Measurements from ENCODE around the gene ATP13A3.

The ATP13A3 gene

DNA sequence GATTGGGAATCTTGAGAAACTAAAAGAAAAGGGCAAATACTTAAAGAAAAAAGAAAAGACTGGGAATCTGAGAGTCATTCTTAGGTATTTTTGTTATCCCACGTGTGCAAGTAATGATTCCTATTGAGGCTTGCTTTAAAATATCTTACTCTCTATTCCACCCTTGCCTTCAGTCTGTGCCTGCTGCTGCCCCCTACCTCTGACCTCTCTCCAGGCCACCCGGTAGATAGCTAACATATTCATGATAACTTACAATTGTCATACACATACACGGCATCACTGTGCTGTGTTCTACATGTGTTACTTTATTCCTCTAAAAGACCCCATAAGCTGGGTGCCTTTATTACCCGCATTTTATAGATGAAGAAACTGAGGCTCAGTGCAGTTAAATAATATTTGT, 27.8 kb upstream of the ATP13A3 start:
- peaks cover 0 to 2% of the 10 kb centered on the region in 2 donors for H3K9me3 ChIP-seq (replicated peaks in 1 of 2; ENCODE audit: control insufficient read depth in 2 of 2, insufficient read depth in 1 of 2, low read depth in 1 of 2, low read length in 2 of 2)
- no peak overlapping the region for H4K91ac ChIP-seq (ENCODE audit: low read depth, low read length, poor library complexity)
- no peak for DNase-seq (ENCODE audit: low spot score)
- H3K4ac ChIP-seq (ENCODE audit: low read length) = no peak overlapping the region
- H3K23ac ChIP-seq (ENCODE audit: low read depth, low read length, poor library complexity) = no peak overlapping the region
- H4K8ac ChIP-seq (ENCODE audit: low read depth, low read length) = no peak overlapping the region
- H3K9ac ChIP-seq (ENCODE audit: low read depth, low read length, poor library complexity) = no peak overlapping the region
- no peak overlapping the region for H3K14ac ChIP-seq (ENCODE audit: low read length)
- no peak overlapping the region for H3K4me2 ChIP-seq (ENCODE audit: insufficient read depth, low read length, poor library complexity, severe bottlenecking)
- H3K27me3 ChIP-seq (ENCODE audit: control insufficient read depth in 3 of 3, insufficient read depth in 3 of 3, low read depth in 1 of 3, low read length in 3 of 3) = peaks cover 0 to 10% (median 0%) of the 10 kb centered on the region in 3 experiments
- H2BK5ac ChIP-seq (ENCODE audit: low read length) = no peak overlapping the region
- no peak overlapping the region for H3K18ac ChIP-seq (ENCODE audit: low read length)
- H2BK15ac ChIP-seq (ENCODE audit: low read length) = no peak overlapping the region
- H2BK120ac ChIP-seq (ENCODE audit: low read depth, low read length) = no peak overlapping the region
- H2AFZ ChIP-seq (ENCODE audit: low read length) = no peak overlapping the region
- H2BK12ac ChIP-seq (ENCODE audit: low read length) = no peak overlapping the region
- WGBS, 2 donors (ENCODE audit: extremely low coverage in 2 of 2, insufficient read length in 2 of 2, insufficient replicate concordance in 1 of 2) = no CpG with 5 or more reads among the region's 4 CpGs
- peaks cover 0 to 1% of the 10 kb centered on the region in 2 donors for H3K4me1 ChIP-seq (ENCODE audit: control insufficient read depth in 2 of 2, insufficient read depth in 1 of 2, low read depth in 1 of 2, low read length in 2 of 2)
- H2AK5ac ChIP-seq (ENCODE audit: low read depth, low read length) = no peak overlapping the region
- no peaks in the 10 kb centered on the region for H3K79me1 ChIP-seq (ENCODE audit: low read depth, low read length)
- H3K36me3 ChIP-seq (replicated peaks in 1 of 2; ENCODE audit: control insufficient read depth in 2 of 2, insufficient read depth in 2 of 2, low read length in 2 of 2) = no peaks in the 10 kb centered on the region
- no peak overlapping the region for H3K4me3 ChIP-seq (ENCODE audit: low read length in 2 of 2)
- no peak overlapping the region for H3K27ac ChIP-seq (replicated peaks; ENCODE audit: low read length)

DNA sequence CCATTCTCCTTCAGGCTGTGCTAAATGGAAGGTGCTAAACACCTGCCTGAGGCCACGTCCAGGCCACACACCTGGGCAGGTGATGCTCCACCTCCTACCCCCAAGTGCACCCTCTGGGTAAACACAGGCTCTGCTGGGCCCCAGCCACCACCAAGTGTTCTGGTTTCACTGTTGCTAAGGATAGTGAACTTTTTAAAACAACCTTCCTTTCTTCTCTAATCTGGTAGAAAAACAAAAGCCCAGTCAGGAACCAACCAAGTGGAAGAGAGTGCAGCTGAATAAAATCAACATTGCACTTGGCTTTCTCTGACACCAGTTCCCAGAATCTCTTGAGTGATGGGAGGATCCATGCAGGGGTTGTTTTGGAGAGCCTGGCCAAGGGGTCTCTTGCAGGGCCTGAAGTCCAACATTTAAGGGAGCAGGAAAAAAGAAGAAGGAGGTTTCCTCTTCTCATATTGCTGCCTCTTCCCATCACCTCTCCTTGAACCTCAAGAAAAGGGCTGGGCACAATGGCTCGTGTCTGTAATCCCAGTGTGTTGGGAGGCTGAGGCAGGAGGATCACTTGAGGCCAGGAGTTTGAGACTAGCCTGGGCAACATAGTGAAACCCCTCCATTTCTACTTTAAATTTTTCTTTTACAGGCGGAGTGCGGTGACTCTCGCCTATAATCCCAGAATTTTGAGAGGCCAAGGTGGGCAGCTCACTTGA, 26.2 kb upstream of the ATP13A3 start:
- Histone ChIP-seq H4K8ac (ENCODE audit: low read depth, low read length) (no peak overlapping the region), H2BK120ac (ENCODE audit: low read depth, low read length) (no peak overlapping the region), H3K18ac (ENCODE audit: low read length) (no peak overlapping the region), H4K91ac (ENCODE audit: low read depth, low read length, poor library complexity) (no peak overlapping the region), H3K23ac (ENCODE audit: low read depth, low read length, poor library complexity) (no peak overlapping the region), H3K27ac (replicated peaks; ENCODE audit: low read length) (no peak overlapping the region), H2AK5ac (ENCODE audit: low read depth, low read length) (no peak overlapping the region), H3K36me3 (replicated peaks in 1 of 2; ENCODE audit: control insufficient read depth in 2 of 2, insufficient read depth in 2 of 2, low read length in 2 of 2) (no peaks in the 10 kb centered on the region), H3K27me3 (ENCODE audit: control insufficient read depth in 3 of 3, insufficient read depth in 3 of 3, low read depth in 1 of 3, low read length in 3 of 3) (peaks cover 0 to 8% (median 0%) of the 10 kb centered on the region in 3 experiments), H2AFZ (ENCODE audit: low read length) (no peak overlapping the region), H3K9ac (ENCODE audit: low read depth, low read length, poor library complexity) (no peak overlapping the region), H3K4me1 (ENCODE audit: control insufficient read depth in 2 of 2, insufficient read depth in 1 of 2, low read depth in 1 of 2, low read length in 2 of 2) (peaks cover 0 to 1% of the 10 kb centered on the region in 2 donors), H2BK5ac (ENCODE audit: low read length) (no peak overlapping the region), H3K79me1 (ENCODE audit: low read depth, low read length) (no peaks in the 10 kb centered on the region), H2BK15ac (ENCODE audit: low read length) (no peak overlapping the region), H3K4me3 (ENCODE audit: low read length in 2 of 2) (no peak overlapping the region), H2BK12ac (ENCODE audit: low read length) (no peak overlapping the region), H3K4ac (ENCODE audit: low read length) (no peak overlapping the region), H3K4me2 (ENCODE audit: insufficient read depth, low read length, poor library complexity, severe bottlenecking) (no peak overlapping the region), H3K9me3 (replicated peaks in 1 of 2; ENCODE audit: control insufficient read depth in 2 of 2, insufficient read depth in 1 of 2, low read depth in 1 of 2, low read length in 2 of 2) (peaks cover 0 to 2% of the 10 kb centered on the region in 2 donors), H3K14ac (ENCODE audit: low read length) (no peak overlapping the region)
- no peak for DNase-seq (ENCODE audit: low spot score)
- WGBS, 2 donors (ENCODE audit: extremely low coverage in 2 of 2, insufficient read length in 2 of 2, insufficient replicate concordance in 1 of 2) = no CpG with 5 or more reads among the region's 5 CpGs

DNA sequence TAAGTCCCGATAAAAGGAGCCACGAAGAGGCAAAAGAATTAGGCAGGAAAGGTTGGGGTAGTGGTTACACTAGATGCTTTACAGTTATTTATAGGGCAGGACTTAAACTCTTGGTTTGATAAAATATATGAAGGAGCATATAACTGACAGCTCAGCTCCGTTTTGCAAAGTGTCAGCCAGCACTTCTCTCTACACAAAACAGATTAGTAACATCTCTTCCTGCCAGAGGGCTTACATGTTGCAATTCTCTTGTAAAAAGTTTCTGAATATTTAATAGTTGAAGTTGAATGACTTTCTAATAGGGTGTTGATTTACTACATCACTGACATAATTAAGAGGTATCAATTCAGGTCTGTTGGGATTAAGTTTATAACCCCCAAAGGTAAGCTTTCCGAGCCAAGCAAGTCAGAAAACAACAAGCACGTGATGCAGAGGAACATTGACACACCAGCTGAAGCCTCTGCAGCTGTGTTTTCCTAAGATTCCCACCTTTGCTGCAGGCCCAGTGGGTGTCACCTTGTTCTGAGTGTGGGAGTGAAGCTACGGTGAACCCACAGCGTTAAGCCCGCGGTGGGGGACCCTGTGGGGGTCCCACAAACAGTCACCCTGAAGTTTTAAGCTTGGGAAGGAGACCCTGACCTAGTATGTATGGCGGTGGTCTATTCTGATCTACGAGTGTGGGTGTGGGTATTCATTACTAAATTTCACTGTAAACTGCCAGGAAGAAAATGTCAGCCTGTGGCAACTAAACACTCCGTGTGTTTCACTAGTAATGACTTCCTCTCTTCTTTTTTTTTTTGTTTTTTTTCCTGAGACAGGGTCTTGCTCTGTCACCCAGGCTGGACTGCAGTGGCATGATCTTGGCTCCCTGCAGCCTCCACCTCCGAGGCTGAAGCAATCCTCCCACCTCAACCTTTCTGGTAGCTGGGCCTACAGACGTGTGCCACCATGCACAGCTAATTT, 22.0 kb upstream of the ATP13A3 start:
- WGBS, 2 donors (ENCODE audit: extremely low coverage in 2 of 2, insufficient read length in 2 of 2, insufficient replicate concordance in 1 of 2) = no CpG with 5 or more reads among the region's 14 CpGs
- Histone ChIP-seq H3K18ac (ENCODE audit: low read length) (no peak overlapping the region), H3K27ac (replicated peaks; ENCODE audit: low read length) (no peak overlapping the region), H4K8ac (ENCODE audit: low read depth, low read length) (no peak overlapping the region), H3K9ac (ENCODE audit: low read depth, low read length, poor library complexity) (no peak overlapping the region), H2BK5ac (ENCODE audit: low read length) (no peak overlapping the region), H3K23ac (ENCODE audit: low read depth, low read length, poor library complexity) (no peak overlapping the region), H2BK12ac (ENCODE audit: low read length) (no peak overlapping the region), H4K91ac (ENCODE audit: low read depth, low read length, poor library complexity) (no peak overlapping the region), H3K36me3 (replicated peaks in 1 of 2; ENCODE audit: control insufficient read depth in 2 of 2, insufficient read depth in 2 of 2, low read length in 2 of 2) (no peaks in the 10 kb centered on the region), H3K4ac (ENCODE audit: low read length) (no peak overlapping the region), H3K79me1 (ENCODE audit: low read depth, low read length) (no peaks in the 10 kb centered on the region), H3K9me3 (replicated peaks in 1 of 2; ENCODE audit: control insufficient read depth in 2 of 2, insufficient read depth in 1 of 2, low read depth in 1 of 2, low read length in 2 of 2) (no peaks in the 10 kb centered on the region), H2BK120ac (ENCODE audit: low read depth, low read length) (no peak overlapping the region), H3K4me1 (ENCODE audit: control insufficient read depth in 2 of 2, insufficient read depth in 1 of 2, low read depth in 1 of 2, low read length in 2 of 2) (peaks cover 0 to 1% of the 10 kb centered on the region in 2 donors), H3K4me3 (ENCODE audit: low read length in 2 of 2) (no peak overlapping the region), H2AK5ac (ENCODE audit: low read depth, low read length) (no peak overlapping the region), H3K27me3 (ENCODE audit: control insufficient read depth in 3 of 3, insufficient read depth in 3 of 3, low read depth in 1 of 3, low read length in 3 of 3) (no peaks in the 10 kb centered on the region), H3K4me2 (ENCODE audit: insufficient read depth, low read length, poor library complexity, severe bottlenecking) (no peak overlapping the region), H2BK15ac (ENCODE audit: low read length) (no peak overlapping the region), H2AFZ (ENCODE audit: low read length) (peak overlapping the region; percentile 35), H3K14ac (ENCODE audit: low read length) (no peak overlapping the region)
- no peak for DNase-seq (ENCODE audit: low spot score)

DNA sequence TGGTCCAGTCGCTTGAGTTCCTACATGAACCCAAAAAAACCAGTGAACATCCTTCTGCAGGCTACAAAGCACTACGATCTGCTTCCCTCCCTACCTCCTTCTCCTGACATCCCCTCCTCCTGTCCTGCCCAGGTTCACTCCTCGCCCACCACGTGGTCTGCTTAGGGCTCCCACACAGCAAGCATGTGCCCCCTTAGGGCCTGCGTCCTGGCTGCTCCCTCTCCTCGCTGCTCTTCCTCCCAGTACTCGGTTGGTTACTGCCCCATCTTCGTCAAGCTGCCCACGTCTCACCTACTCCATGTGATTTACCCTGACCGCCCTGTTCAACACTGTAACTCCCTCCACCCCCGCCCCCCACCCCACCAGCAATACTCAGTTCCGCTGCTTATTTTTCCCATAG, 20.8 kb upstream of the ATP13A3 start:
- Histone ChIP-seq H3K14ac (ENCODE audit: low read length) (no peak overlapping the region), H2BK12ac (ENCODE audit: low read length) (no peak overlapping the region), H4K8ac (ENCODE audit: low read depth, low read length) (no peak overlapping the region), H3K79me1 (ENCODE audit: low read depth, low read length) (no peaks in the 10 kb centered on the region), H3K23ac (ENCODE audit: low read depth, low read length, poor library complexity) (no peak overlapping the region), H2BK120ac (ENCODE audit: low read depth, low read length) (no peak overlapping the region), H3K4me3 (ENCODE audit: low read length in 2 of 2) (no peak overlapping the region), H3K9me3 (replicated peaks in 1 of 2; ENCODE audit: control insufficient read depth in 2 of 2, insufficient read depth in 1 of 2, low read depth in 1 of 2, low read length in 2 of 2) (no peaks in the 10 kb centered on the region), H3K4ac (ENCODE audit: low read length) (no peak overlapping the region), H3K36me3 (replicated peaks in 1 of 2; ENCODE audit: control insufficient read depth in 2 of 2, insufficient read depth in 2 of 2, low read length in 2 of 2) (no peaks in the 10 kb centered on the region), H2BK15ac (ENCODE audit: low read length) (peak overlapping the region; percentile 81), H3K4me1 (ENCODE audit: control insufficient read depth in 2 of 2, insufficient read depth in 1 of 2, low read depth in 1 of 2, low read length in 2 of 2) (no peaks in the 10 kb centered on the region), H4K91ac (ENCODE audit: low read depth, low read length, poor library complexity) (no peak overlapping the region), H3K27ac (replicated peaks; ENCODE audit: low read length) (no peak overlapping the region), H2AFZ (ENCODE audit: low read length) (no peak overlapping the region), H3K27me3 (ENCODE audit: control insufficient read depth in 3 of 3, insufficient read depth in 3 of 3, low read depth in 1 of 3, low read length in 3 of 3) (no peaks in the 10 kb centered on the region), H3K9ac (ENCODE audit: low read depth, low read length, poor library complexity) (no peak overlapping the region), H2AK5ac (ENCODE audit: low read depth, low read length) (no peak overlapping the region), H3K18ac (ENCODE audit: low read length) (no peak overlapping the region), H2BK5ac (ENCODE audit: low read length) (no peak overlapping the region), H3K4me2 (ENCODE audit: insufficient read depth, low read length, poor library complexity, severe bottlenecking) (no peak overlapping the region)
- DNase-seq (ENCODE audit: low spot score) = no peak
- WGBS, 2 donors (ENCODE audit: extremely low coverage in 2 of 2, insufficient read length in 2 of 2, insufficient replicate concordance in 1 of 2) = no CpG with 5 or more reads among the region's 12 CpGs

Data from neuronal stem cell (in vitro differentiated cells).